ENCODE measurements around the gene KRT6B. TPM values are rescaled to one million over a fixed set of nuclear protein-coding genes. Genes with fewer than 3 reads are reported as not detected.

The KRT6B gene
- total RNA-seq, 1 experiment from 2014 or later, result 7.7 TPM

GRCh38 chr12:52496590-52497071 is 44.7 kb upstream of the KRT6B start:
- ATAC-seq, result peak; percentile 51
- H3K27ac ChIP-seq (ENCODE audit: low read length), result peak overlapping the region; percentile 86
- intact Hi-C loops (cut with micrococcal nuclease), result no loop called here

GRCh38 chr12:52496054-52496453 is 44.1 kb upstream of the KRT6B start:
- H3K9ac ChIP-seq (ENCODE audit: low read length), result peak overlapping the region; percentile 59
- H4K20me1 ChIP-seq (ENCODE audit: low read length), result no peaks in the 10 kb centered on the region
- no peak overlapping the region for H3K4me3 ChIP-seq (ENCODE audit: low read length)
- H3K9me2 ChIP-seq (replicated peaks; ENCODE audit: low read length), result no peaks in the 10 kb centered on the region
- peak overlapping the region; percentile 86 for H3K27ac ChIP-seq (ENCODE audit: low read length)
- ChIA-PET CTCF (no interaction called here), POLR2A (ENCODE audit: unreplicated experiment) (no interaction called here)
- BruUV-seq (replicated peaks), result no TSS peak
- H3K4me1 ChIP-seq (ENCODE audit: insufficient read depth, low read length), result peaks cover 50% of the 10 kb centered on the region
- ATAC-seq (no peak), DNase-seq (no peak)
- no peak for TF ChIP-seq EZH2phosphoT487 (IDR thresholded peaks at IDR 0.05; ENCODE audit: borderline replicate concordance, low read length)
- TF ChIP-seq, protein P1, sequence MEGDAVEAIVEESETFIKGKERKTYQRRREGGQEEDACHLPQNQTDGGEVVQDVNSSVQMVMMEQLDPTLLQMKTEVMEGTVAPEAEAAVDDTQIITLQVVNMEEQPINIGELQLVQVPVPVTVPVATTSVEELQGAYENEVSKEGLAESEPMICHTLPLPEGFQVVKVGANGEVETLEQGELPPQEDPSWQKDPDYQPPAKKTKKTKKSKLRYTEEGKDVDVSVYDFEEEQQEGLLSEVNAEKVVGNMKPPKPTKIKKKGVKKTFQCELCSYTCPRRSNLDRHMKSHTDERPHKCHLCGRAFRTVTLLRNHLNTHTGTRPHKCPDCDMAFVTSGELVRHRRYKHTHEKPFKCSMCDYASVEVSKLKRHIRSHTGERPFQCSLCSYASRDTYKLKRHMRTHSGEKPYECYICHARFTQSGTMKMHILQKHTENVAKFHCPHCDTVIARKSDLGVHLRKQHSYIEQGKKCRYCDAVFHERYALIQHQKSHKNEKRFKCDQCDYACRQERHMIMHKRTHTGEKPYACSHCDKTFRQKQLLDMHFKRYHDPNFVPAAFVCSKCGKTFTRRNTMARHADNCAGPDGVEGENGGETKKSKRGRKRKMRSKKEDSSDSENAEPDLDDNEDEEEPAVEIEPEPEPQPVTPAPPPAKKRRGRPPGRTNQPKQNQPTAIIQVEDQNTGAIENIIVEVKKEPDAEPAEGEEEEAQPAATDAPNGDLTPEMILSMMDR (conservative IDR thresholded peaks at IDR 0.05; ENCODE audit: low read depth, low read length), result no peak
- no peak for TF ChIP-seq EZH2 (IDR thresholded peaks at IDR 0.05; ENCODE audit: low read length, unreplicated experiment)
- H3K79me2 ChIP-seq (ENCODE audit: low read length), result no peaks in the 10 kb centered on the region
- no peaks in the 10 kb centered on the region for H3K9me3 ChIP-seq (ENCODE audit: low read length)
- H2AFZ ChIP-seq (ENCODE audit: low read length), result 0 out of 2 replicates have a peak overlapping the region, but pooled peaks have one; percentile 8
- peak overlapping the region; percentile 17 for H3K4me2 ChIP-seq (ENCODE audit: low read length)
- intact Hi-C loops (cut with micrococcal nuclease), result no loop called here
- no peaks in the 10 kb centered on the region for H3K27me3 ChIP-seq (ENCODE audit: low read length)
- H3F3A ChIP-seq (ENCODE audit: low read length, unreplicated experiment), result no peaks in the 10 kb centered on the region
- H3K36me3 ChIP-seq (ENCODE audit: low read depth, low read length), result no peaks in the 10 kb centered on the region

More at GRCh38 chr12:52496590-52497071, 44.7 kb upstream of the KRT6B start:
- H3K27me3 ChIP-seq (ENCODE audit: low read length), result no peaks in the 10 kb centered on the region
- no peak overlapping the region for H3K4me3 ChIP-seq (ENCODE audit: low read length)
- no peaks in the 10 kb centered on the region for H3K36me3 ChIP-seq (ENCODE audit: low read depth, low read length)
- H3K9ac ChIP-seq (ENCODE audit: low read length), result peak overlapping the region; percentile 59; the same call in 1 of the 2 replicates
- no peaks in the 10 kb centered on the region for H3F3A ChIP-seq (ENCODE audit: low read length, unreplicated experiment)
- no TSS peak for BruUV-seq (replicated peaks)
- no peaks in the 10 kb centered on the region for H4K20me1 ChIP-seq (ENCODE audit: low read length)
- CTCF ChIA-PET, result no interaction called here
- peak overlapping the region; percentile 8; the same call in 1 of the 2 replicates for H2AFZ ChIP-seq (ENCODE audit: low read length)
- H3K9me3 ChIP-seq (ENCODE audit: low read length), result no peaks in the 10 kb centered on the region
- H3K4me2 ChIP-seq (ENCODE audit: low read length), result peak overlapping the region; percentile 17
- no peaks in the 10 kb centered on the region for H3K9me2 ChIP-seq (replicated peaks; ENCODE audit: low read length)
- H3K79me2 ChIP-seq (ENCODE audit: low read length), result no peaks in the 10 kb centered on the region
- H3K4me1 ChIP-seq (ENCODE audit: insufficient read depth, low read length), result peaks cover 50% of the 10 kb centered on the region
- peak; percentile 82 for DNase-seq
- TF ChIP-seq, protein P1 (conservative IDR thresholded peaks at IDR 0.05; ENCODE audit: low read depth, low read length), result no peak
- TF ChIP-seq EZH2 (IDR thresholded peaks at IDR 0.05; ENCODE audit: low read length, unreplicated experiment) (no peak), EZH2phosphoT487 (IDR thresholded peaks at IDR 0.05; ENCODE audit: borderline replicate concordance, low read length) (no peak)
- POLR2A ChIA-PET (ENCODE audit: unreplicated experiment), result interaction anchor here (0.6 kb wide), 1 partner anchor 484 kb away, joined by 4 read pairs; no protein-coding TSS in a partner anchor

- Histone ChIP-seq H3F3A (ENCODE audit: low read length, unreplicated experiment) (no peaks in the 10 kb centered on the region), H2AFZ (ENCODE audit: low read length) (no peak overlapping the region), H3K36me3 (ENCODE audit: low read depth, low read length) (no peaks in the 10 kb centered on the region), H3K79me2 (ENCODE audit: low read length) (no peaks in the 10 kb centered on the region), H3K4me3 (ENCODE audit: low read length) (no peak overlapping the region), H3K27me3 (ENCODE audit: low read length) (no peaks in the 10 kb centered on the region), H4K20me1 (ENCODE audit: low read length) (no peaks in the 10 kb centered on the region), H3K4me1 (ENCODE audit: insufficient read depth, low read length) (peaks cover 49% of the 10 kb centered on the region), H3K9me3 (ENCODE audit: low read length) (no peaks in the 10 kb centered on the region), H3K9ac (ENCODE audit: low read length) (peak overlapping the region; percentile 59; the same call in 1 of the 2 replicates), H3K9me2 (replicated peaks; ENCODE audit: low read length) (no peaks in the 10 kb centered on the region), H3K4me2 (ENCODE audit: low read length) (0 out of 2 replicates have a peak overlapping the region, but pooled peaks have one; percentile 17), H3K27ac (ENCODE audit: low read length) (peak overlapping the region; percentile 86)
- ATAC-seq, result peak; percentile 48; the same call in 1 of the 2 replicates
- BruUV-seq (replicated peaks), result no TSS peak
- ChIA-PET CTCF (no interaction called here), POLR2A (ENCODE audit: unreplicated experiment) (no interaction called here)
- intact Hi-C loops (cut with micrococcal nuclease), result no loop called here
- TF ChIP-seq EZH2phosphoT487 (IDR thresholded peaks at IDR 0.05; ENCODE audit: borderline replicate concordance, low read length), result no peak
- no peak for TF ChIP-seq EZH2 (IDR thresholded peaks at IDR 0.05; ENCODE audit: low read length, unreplicated experiment)
- TF ChIP-seq, protein P1 (conservative IDR thresholded peaks at IDR 0.05; ENCODE audit: low read depth, low read length), result no peak
- peak; percentile 75 for DNase-seq
Observed at GRCh38 chr12:52495389-52495788, 43.4 kb upstream of the KRT6B start.

All from PC-3 (cell line).